ENCODE data around the gene DBF4. TPM values are rescaled to one million over a fixed set of nuclear protein-coding genes. Genes with fewer than 3 reads are reported as not detected.

DBF4 gene
- total and polyA plus RNA-seq, 10 of the 15 experiments (the other 5 are each of a cell fraction or from before 2014, with no cell fraction given) = 29.3 to 89.8 (median 62.4) TPM

Other genes with a start within 250 kb of the DBF4 start
- gene RUNDC3B, start 248.1 kb upstream of the DBF4 start, total RNA-seq (2014; rRNA removed) = 0.23 TPM in 1 of 2 replicates, not detected in the other
- gene RUNDC3B, start 248.1 kb upstream of the DBF4 start, total RNA-seq (2014; rRNA removed; fragmentation: Illumina TruSeq; extraction: Trizol) = 0.04 TPM in 1 of 2 replicates, not detected in the other
- not detected in 2 replicates for gene RUNDC3B, start 248.1 kb upstream of the DBF4 start, total RNA-seq (2021)
- 0.12 TPM in 2 replicates for gene RUNDC3B, start 248.1 kb upstream of the DBF4 start, polyA plus RNA-seq (2011; rRNA removed)
- gene RUNDC3B, start 248.1 kb upstream of the DBF4 start, polyA plus RNA-seq (2014; fragmentation: Illumina TruSeq; extraction: Trizol) = 0.19 and 0.25 TPM in 2 replicates
- under 1 TPM; 0.07 to 0.31 TPM for gene RUNDC3B, start 248.1 kb upstream of the DBF4 start, polyA plus RNA-seq (2014; fragmentation: Nextera tagmentation; extraction: Ambion mirVana)
- 0.08 TPM in 1 of 2 replicates, not detected in the other for gene RUNDC3B, start 248.1 kb upstream of the DBF4 start, polyA plus RNA-seq (2014; rRNA removed)
- gene RUNDC3B, start 248.1 kb upstream of the DBF4 start, polyA plus RNA-seq (2016; fragmentation: Nextera tagmentation; extraction: Ambion mirVana) = under 1 TPM; 0.11 to 0.21 TPM
- gene SLC25A40, start 133 bp upstream of the DBF4 start, total RNA-seq (2014; rRNA removed) = 21.1 and 21.6 TPM in 2 replicates
- gene SLC25A40, start 133 bp upstream of the DBF4 start, total RNA-seq (2014; rRNA removed; fragmentation: Illumina TruSeq; extraction: Trizol) = 22.9 and 23.7 TPM in 2 replicates
- 32.3 and 33.0 TPM in 2 replicates for gene SLC25A40, start 133 bp upstream of the DBF4 start, total RNA-seq (2021)
- 60.3 and 110 TPM in 2 replicates for gene SLC25A40, start 133 bp upstream of the DBF4 start, polyA plus RNA-seq (2011; rRNA removed)
- gene SLC25A40, start 133 bp upstream of the DBF4 start, polyA plus RNA-seq (2014; fragmentation: Illumina TruSeq; extraction: Trizol) = 28.7 and 35.9 TPM in 2 replicates
- 10 to 100 TPM; 15.8 to 17.4 TPM for gene SLC25A40, start 133 bp upstream of the DBF4 start, polyA plus RNA-seq (2014; fragmentation: Nextera tagmentation; extraction: Ambion mirVana)
- 16.4 and 18.6 TPM in 2 replicates for gene SLC25A40, start 133 bp upstream of the DBF4 start, polyA plus RNA-seq (2014; rRNA removed)
- 10 to 100 TPM; 21.4 to 24.6 TPM for gene SLC25A40, start 133 bp upstream of the DBF4 start, polyA plus RNA-seq (2016; fragmentation: Nextera tagmentation; extraction: Ambion mirVana)
- 10.4 and 14.1 TPM in 2 replicates for gene ADAM22, start 57.8 kb downstream of the DBF4 start, total RNA-seq (2014; rRNA removed)
- 8.7 and 10.0 TPM in 2 replicates for gene ADAM22, start 57.8 kb downstream of the DBF4 start, total RNA-seq (2014; rRNA removed; fragmentation: Illumina TruSeq; extraction: Trizol)
- gene ADAM22, start 57.8 kb downstream of the DBF4 start, total RNA-seq (2021) = 13.3 and 14.3 TPM in 2 replicates
- gene ADAM22, start 57.8 kb downstream of the DBF4 start, polyA plus RNA-seq (2011; rRNA removed) = 24.5 and 34.9 TPM in 2 replicates
- 7.9 and 8.4 TPM in 2 replicates for gene ADAM22, start 57.8 kb downstream of the DBF4 start, polyA plus RNA-seq (2014; fragmentation: Illumina TruSeq; extraction: Trizol)
- gene ADAM22, start 57.8 kb downstream of the DBF4 start, polyA plus RNA-seq (2014; fragmentation: Nextera tagmentation; extraction: Ambion mirVana) = 1 to 10 TPM; 1.4 TPM
- gene ADAM22, start 57.8 kb downstream of the DBF4 start, polyA plus RNA-seq (2014; rRNA removed) = 5.3 and 7.2 TPM in 2 replicates
- 1 to 10 TPM; 6.0 to 7.1 TPM for gene ADAM22, start 57.8 kb downstream of the DBF4 start, polyA plus RNA-seq (2016; fragmentation: Nextera tagmentation; extraction: Ambion mirVana)

Measured in GM12878 (cell line).